Left renal pelvis (tissue), 4 donors: Measurements from ENCODE around the gene MTMR12. TPM values are rescaled to one million over a fixed set of nuclear protein-coding genes. Genes with fewer than 3 reads are reported as not detected.
"Not testable (repeated sequence)": the region's sequence is repeated elsewhere in the genome, so short reads cannot be mapped to it uniquely, and the experiment has no call there.

Experiments
- DNase-seq, 4 donors: peaks; one replicate each; pipeline ENCODE4 v3.0.0-alpha.2; 2013; ENCODE audit warnings: low read depth in 4 of 4, low spot score in 3 of 4
- polyA plus RNA-seq, 4 donors: library from polyadenylated mRNA; unstranded; fragments of 120-200 nt; gene quantifications; one replicate each; pipeline ENCODE4 v1.2.1, GENCODE V29; 2013; ENCODE audit not compliant: insufficient read length in 4 of 4

Gene MTMR12
- polyA plus RNA-seq, 4 donors: 24.6 to 42.7 (median 34.2) TPM

GRCh38 chr5:32301891-32302290, 10.8 kb downstream of the MTMR12 start:
- no peak for DNase-seq

- DNase-seq: no peak
Observed at GRCh38 chr5:32299059-32299677, 13.6 kb downstream of the MTMR12 start.

- DNase-seq: no peak
Observed at GRCh38 chr5:32298059-32298415, 14.7 kb downstream of the MTMR12 start.

- no peak for DNase-seq
Observed at GRCh38 chr5:32297181-32298058, 15.3 kb downstream of the MTMR12 start.

GRCh38 chr5:32295966-32296772, 16.6 kb downstream of the MTMR12 start:
- DNase-seq: not testable (repeated sequence)

- no peak for DNase-seq
Observed at GRCh38 chr5:32291591-32291990, 21.1 kb downstream of the MTMR12 start.

GRCh38 chr5:32290922-32291321, 21.8 kb downstream of the MTMR12 start:
- no peak for DNase-seq

GRCh38 chr5:32290501-32290900, 22.2 kb downstream of the MTMR12 start:
- not testable (repeated sequence) for DNase-seq

GRCh38 chr5:32289986-32290385, 22.8 kb downstream of the MTMR12 start:
- DNase-seq: not testable (repeated sequence)

GRCh38 chr5:32288135-32288534, 24.6 kb downstream of the MTMR12 start:
- DNase-seq: not testable (repeated sequence)

- DNase-seq: not testable (repeated sequence)
Observed at GRCh38 chr5:32287525-32287924, 25.2 kb downstream of the MTMR12 start.

- no peak for DNase-seq
Observed at GRCh38 chr5:32285510-32286138, 27.1 kb downstream of the MTMR12 start.

- DNase-seq: no peak
Observed at GRCh38 chr5:32283539-32284377, 29.0 kb downstream of the MTMR12 start.

- DNase-seq: no peak
Observed at GRCh38 chr5:32283061-32283460, 29.7 kb downstream of the MTMR12 start.

GRCh38 chr5:32282633-32283032, 30.1 kb downstream of the MTMR12 start:
- no peak for DNase-seq

- not testable (repeated sequence) for DNase-seq
Observed at GRCh38 chr5:32281378-32282133, 31.2 kb downstream of the MTMR12 start.

- DNase-seq: no peak
Observed at GRCh38 chr5:32280656-32281081, 32.1 kb downstream of the MTMR12 start.

- no peak for DNase-seq
Observed at GRCh38 chr5:32279786-32280185, 33.0 kb downstream of the MTMR12 start.

- DNase-seq: no peak
Observed at GRCh38 chr5:32279223-32279622, 33.5 kb downstream of the MTMR12 start.
